NCI-H187 treated with DMSO at 0.1 percent for 48 hours (cell line): ENCODE results near the gene THRA.

Experiments
- DNase-seq: peaks from one replicate; lab custom pipeline; 2025; lab: John Stamatoyannopoulos, UW

The THRA gene

GRCh38 chr17:40062329-40063186, at the start of gene THRA:
TSS of gene THRA (plus strand) at chr17:40062965. CDS start at chr17:40074489, 11,524 bp downstream.
- no peak for DNase-seq

- DNase-seq: no peak
Measured at GRCh38 chr17:40014375-40014980, 48.3 kb upstream of the THRA start.

- DNase-seq: no peak
Measured at GRCh38 chr17:40015005-40015997, 47.5 kb upstream of the THRA start, which contains the start of gene CSF3. TSS of gene CSF3 (plus strand) at chr17:40015440. CDS start at chr17:40015475, 35 bp downstream.

- no peak for DNase-seq
Measured at GRCh38 chr17:40015998-40016985, 46.5 kb upstream of the THRA start.

GRCh38 chr17:40017422-40018080, 45.2 kb upstream of the THRA start:
- no peak for DNase-seq

- no peak for DNase-seq
Measured at GRCh38 chr17:40018211-40019121, 44.3 kb upstream of the THRA start.

- DNase-seq: no peak
Measured at GRCh38 chr17:40019140-40019991, 43.4 kb upstream of the THRA start.

- no peak for DNase-seq
Measured at GRCh38 chr17:40020146-40020545, 42.6 kb upstream of the THRA start.

GRCh38 chr17:40021451-40021971, 41.3 kb upstream of the THRA start:
- no peak for DNase-seq

- no peak for DNase-seq
Measured at GRCh38 chr17:40022497-40022896, 40.3 kb upstream of the THRA start.

- no peak for DNase-seq
Measured at GRCh38 chr17:40022961-40023541, 39.7 kb upstream of the THRA start.

GRCh38 chr17:40023590-40024292, 39.0 kb upstream of the THRA start:
- DNase-seq: no peak

GRCh38 chr17:40024901-40025300, 37.9 kb upstream of the THRA start:
- no peak for DNase-seq

- no peak for DNase-seq
Measured at GRCh38 chr17:40025559-40025958, 37.2 kb upstream of the THRA start.

- no peak for DNase-seq
Measured at GRCh38 chr17:40025991-40026815, 36.6 kb upstream of the THRA start.
